HG03520 (cell line): ENCODE data around the gene FGFR3.

ENCODE experiments used
- ATAC-seq: cut with Tn5 transposase; IDR thresholded peaks from one replicate; pipeline ENCODE4 v1.9.1; 2021; ENCODE audit warnings: mild to moderate bottlenecking, moderate library complexity; ENCODE audit not compliant: unreplicated experiment

The FGFR3 gene

DNA sequence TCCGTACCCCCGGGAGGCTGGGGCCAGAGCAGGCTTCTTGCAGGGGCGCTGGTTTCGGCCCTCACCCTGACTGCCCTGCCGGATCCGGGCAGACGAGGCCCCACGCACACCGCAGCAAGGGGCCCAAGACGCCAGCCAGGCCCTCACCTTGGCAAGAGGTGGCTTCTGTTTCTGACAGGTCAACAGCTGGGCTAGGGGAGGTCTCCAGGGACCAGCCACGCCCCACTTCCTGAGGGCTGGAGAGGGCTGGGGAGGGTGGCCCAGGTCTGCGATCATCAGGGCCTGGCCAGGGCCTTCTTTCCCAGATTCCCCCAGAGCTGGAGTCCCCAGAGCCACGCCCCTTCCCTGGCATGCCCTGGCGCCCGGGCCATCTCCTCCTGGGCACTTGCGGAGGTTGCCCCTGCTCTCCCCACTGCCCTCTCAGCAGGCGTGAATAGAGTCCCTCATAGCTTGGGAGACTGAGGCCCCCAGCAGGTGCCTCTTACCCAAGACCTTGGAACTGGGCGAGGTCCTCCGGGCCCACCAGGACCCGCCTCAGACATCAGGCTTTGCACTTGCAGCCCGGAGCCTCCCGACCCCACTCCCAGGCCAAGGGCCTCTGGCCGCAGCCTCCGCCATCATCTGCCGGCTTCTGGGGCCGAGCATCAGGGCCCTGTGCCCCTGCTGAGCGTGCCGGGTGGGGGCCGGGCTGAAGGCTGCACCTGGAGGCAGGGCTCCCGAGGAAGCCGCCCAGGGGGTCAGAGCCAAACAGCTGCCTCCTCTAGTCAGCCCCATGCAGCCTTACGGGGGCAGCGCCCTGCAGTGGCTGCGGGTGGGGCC, 6.3 kb upstream of the FGFR3 start:
- no peak for ATAC-seq

DNA sequence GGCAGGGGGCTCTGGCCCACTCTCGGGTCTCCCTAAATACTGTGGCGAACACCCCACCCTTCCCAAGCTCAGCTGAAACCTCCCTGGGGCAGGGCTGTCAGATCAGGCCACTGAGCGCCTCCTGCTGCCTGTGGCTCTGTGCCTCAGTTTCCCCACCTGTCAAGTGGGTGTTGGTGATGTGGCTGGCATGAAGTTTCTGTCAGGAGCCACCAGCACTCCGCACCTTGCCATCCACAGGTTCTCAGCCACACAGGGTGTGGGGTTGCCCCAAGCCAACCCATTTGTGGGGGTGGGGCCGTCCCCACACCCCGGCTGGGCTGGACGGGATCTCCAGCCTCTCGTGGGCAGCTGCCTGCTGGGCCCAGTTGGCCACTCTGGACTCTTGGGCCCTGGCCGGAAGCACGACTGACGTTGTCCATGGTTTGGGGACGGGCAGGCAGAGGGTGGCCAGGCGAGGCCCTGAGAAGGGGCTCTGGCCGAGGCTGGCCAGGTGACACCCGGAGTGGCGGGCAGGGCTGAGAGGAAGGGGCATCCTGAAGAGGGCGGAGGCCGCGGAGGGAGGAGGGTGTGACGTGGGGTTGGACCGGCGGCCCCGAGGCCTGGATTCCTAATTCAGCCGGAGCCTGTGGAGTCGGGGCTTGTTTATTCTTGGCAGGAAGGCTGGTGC, 5.5 kb upstream of the FGFR3 start:
- ATAC-seq = no peak

GRCh38 chr4:1788254-1788973, 4.7 kb upstream of the FGFR3 start:
- ATAC-seq = no peak

- ATAC-seq = no peak
Observed at GRCh38 chr4:1789552-1789951, 3.5 kb upstream of the FGFR3 start.

GRCh38 chr4:1790005-1790404, 3.1 kb upstream of the FGFR3 start:
- ATAC-seq = no peak

GRCh38 chr4:1792158-1792831, 798 bp upstream of the FGFR3 start:
- no peak for ATAC-seq

DNA sequence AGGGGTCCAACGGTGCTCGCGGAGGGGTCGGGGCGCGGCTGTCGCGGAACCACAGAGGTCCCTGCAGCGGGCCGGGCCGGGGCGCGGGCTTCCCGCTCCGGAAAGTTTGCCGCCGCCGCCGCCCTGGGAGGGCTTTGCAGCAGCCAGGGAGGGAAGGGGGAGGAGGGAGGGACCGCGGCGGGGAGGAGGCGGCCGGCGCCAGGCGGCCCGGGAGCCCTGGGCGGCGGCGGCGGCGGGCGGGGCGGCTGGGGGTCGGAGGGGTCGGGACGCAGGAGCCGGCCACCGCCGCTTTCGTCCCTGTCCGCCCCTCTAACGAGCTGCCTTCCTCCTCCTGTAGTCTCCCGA, 375 bp downstream of the FGFR3 start:
- ATAC-seq = no peak

GRCh38 chr4:1793940-1794808, 1.1 kb downstream of the FGFR3 start:
- no peak for ATAC-seq

- no peak for ATAC-seq
Observed at GRCh38 chr4:1794809-1795298, 1.8 kb downstream of the FGFR3 start.

GRCh38 chr4:1795299-1796195, 2.5 kb downstream of the FGFR3 start:
- no peak for ATAC-seq

DNA sequence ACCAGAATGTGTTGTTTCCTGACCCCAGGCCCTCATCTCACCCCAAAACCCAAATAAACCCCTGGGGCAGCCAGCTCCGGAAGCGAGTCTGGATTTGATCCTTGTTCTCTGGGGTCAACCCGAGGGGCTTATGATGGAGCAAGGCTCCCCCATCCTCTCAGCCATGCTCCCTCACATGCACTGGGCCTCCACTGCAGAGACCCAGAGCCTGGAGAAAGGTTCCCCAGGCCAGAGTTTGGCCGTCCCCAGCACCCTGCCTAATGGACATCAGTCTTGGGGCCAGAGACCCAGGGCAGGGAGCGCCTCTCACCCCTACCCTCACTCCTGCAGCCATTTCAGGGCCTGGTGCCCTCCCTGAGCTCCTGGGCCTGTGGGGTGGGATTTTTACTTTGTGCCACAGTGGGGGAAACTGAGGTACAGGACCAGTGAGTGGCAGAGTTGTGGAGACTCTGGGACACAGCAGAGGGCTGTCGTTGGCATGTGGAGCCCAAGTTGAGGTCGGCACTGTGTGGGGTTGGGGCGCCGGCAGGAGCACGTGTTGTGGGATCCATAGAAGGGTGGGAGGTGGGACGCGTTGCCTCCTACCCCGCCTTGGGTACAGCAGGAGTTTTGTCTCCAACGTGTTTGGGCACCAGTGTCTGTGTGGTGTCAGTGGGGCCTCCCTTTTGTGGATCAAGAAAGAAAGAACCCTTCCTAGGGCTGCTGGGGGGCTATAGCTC, 3.6 kb downstream of the FGFR3 start:
- no peak for ATAC-seq

DNA sequence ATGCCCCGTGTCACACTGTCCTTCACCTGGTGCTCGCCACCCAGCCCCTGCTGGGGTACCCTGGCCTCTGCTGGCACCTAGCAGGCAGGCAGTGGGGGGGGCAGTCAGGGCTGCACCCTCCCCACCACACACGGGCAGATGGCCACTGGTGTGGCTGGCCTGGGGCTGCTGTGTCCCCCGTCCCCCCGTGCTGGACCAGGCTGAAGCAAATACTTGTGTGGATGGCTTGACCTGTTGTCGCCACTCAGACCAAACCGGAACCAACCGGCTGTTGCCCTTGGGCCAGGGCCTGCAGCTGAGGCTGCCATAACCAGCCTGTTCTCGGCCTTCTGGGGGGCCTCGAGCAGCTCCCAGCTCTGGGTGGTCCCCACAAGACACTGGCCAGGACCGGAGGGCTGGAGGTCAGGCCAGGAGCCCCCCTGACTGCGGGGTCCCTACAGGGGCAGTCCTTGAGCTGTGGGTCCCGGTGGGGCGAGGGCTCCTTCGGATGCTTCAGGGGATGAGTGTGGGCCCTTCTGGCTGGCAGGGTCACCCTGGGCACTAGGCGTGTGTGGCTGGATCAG, 4.3 kb downstream of the FGFR3 start:
- no peak for ATAC-seq

DNA sequence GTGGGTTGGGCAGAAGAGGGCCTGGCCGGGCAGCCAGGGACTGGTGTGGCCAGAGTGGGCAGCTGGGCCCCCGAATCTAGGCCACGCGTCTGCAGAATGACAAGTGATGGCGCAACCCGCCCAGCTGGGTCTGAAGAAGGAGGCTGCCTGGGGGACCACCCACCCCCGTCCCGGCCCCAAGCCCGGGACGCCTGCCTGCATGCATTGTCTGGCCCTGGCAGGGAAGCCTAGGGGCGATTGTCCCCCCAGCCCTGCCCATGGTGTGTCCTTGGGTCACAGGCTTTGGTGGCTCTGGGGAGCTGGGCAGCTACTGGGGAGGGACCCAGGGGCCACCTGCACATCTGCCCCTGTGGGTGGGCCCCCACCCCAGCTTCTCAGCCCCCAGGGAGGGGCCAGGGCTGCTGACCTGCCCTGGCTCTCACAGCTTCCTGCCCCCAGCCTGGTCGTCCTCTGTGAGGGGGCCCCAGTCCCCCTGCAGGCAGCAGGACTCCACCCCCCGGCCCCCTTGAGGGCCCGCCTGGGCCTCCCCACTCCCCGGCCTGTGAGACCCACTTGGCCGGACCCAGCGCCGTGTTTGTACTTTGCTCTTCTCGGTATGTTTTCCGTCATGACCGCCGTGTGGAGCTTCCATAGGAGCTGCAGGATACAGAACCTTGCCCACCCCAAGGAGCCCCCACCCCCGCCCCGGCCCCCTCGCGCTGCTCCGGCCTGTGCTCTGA, 4.9 kb downstream of the FGFR3 start:
- no peak for ATAC-seq

- ATAC-seq = no peak
Observed at GRCh38 chr4:1798580-1799386, 5.7 kb downstream of the FGFR3 start.

GRCh38 chr4:1799387-1800375, 6.6 kb downstream of the FGFR3 start:
- ATAC-seq = no peak

GRCh38 chr4:1800805-1801204, 7.7 kb downstream of the FGFR3 start:
- ATAC-seq = no peak
